ENCODE data around the gene SCAMP1.
A peak's percentile ranks its signal among the peaks of the same experiment; 100 is the strongest.
"Not testable (repeated sequence)": the region's sequence is repeated elsewhere in the genome, so short reads cannot be mapped to it uniquely, and the experiment has no call there.

The SCAMP1 gene, protein sequence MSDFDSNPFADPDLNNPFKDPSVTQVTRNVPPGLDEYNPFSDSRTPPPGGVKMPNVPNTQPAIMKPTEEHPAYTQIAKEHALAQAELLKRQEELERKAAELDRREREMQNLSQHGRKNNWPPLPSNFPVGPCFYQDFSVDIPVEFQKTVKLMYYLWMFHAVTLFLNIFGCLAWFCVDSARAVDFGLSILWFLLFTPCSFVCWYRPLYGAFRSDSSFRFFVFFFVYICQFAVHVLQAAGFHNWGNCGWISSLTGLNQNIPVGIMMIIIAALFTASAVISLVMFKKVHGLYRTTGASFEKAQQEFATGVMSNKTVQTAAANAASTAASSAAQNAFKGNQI

DNA sequence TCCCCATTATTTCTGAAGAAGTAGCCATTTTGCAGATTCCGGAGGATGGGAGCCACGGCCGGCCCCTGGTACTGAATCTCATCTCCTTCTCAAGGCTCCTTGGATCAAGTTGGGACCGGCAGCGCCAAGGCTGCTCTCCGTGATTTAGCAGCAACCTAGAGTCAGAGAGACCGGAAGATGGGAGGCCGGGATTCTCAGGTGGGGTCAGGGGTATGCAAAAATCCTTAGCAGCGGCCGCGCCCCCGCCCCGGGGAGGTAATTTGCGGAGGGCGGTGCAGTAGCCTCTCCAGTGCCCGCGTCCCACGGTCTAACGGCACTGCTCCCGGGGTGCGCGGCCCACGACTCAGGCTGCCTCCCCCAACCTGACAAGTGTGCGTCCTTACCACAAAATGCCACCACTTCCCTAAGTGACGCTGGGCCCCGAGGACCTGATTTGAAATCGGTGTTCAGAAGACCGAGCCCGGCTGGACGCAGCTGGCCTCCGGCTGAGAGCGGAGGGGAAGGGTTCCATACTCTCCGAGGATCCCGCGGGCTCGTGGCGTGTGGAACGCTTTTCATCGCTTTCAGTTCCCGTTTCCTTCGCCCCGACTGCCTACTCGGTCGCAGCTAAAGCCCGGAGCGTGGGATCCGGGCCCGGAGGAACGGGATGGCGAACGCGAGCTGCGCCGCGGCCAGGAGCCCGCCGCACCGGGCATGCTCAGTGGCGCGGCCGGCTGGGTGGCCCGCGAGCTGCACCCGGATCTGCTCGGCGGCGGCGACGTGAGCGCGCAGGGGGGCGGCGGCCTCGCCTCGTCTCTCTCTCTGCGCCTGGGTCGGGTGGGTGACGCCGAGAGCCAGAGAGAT, at the start of gene SCAMP1:
TSS of gene SCAMP1 (plus strand) at position 787 of the 843 bp plus-strand sequence. CDS start at position 842, 55 bp downstream.
- peak; percentile 76 to 95 for DNase-seq

DNA sequence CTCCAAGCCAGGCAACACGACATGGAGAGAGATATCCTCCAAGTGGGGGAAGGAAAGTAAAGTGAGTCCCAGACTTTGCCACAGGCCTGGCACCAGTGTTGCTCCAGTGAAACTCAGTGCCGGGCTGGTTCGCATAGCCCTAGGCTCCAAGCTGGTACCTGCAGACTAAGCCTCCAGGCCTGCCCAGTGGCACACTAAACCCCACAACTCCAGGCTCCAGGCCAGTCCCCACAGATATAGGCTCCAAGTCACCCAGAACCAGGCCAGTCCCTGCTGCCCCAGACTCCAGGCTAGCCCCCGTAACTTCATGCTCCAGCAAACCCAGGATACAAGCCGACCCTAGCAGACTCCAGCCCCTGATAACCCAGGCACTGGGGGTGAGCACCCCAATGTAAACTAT, 42.9 kb upstream of the SCAMP1 start:
- no peak for DNase-seq

DNA sequence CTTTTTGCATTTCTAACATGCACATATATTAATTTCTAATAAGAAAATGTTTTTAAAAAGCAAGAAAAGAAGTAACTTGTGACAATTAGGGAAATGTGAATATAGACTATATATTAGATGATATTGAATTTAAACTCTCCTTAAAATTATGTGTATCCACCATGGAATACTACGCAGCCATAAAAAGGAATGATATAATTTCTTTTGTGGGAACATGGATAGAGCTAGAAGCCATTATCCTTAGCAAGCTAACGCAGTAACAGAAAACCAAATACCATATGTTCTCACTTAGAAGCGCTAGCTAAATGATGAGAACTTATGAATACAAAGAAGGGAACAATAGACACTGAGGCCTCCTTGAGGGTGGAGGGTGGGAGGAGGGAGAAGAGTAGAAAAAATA, 42.1 kb upstream of the SCAMP1 start:
- DNase-seq: no peak

DNA sequence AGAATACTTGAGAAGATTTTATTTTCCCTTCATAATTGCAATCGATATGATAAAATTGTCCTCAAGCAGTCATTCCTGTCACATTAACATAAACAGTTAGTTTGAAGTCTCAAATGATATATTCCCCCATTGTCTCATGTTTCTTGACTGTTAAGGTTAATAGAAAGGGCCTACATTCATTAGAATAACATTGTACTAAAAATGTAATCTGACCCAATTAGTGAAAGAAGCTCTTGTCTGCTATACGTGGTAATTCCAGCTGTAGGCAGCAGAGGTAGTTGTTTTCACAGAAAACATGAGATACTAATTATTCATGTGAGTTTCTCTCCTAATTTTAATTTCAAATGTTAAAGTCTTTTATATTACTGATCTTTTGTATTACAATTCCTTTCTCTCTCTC, 40.0 kb upstream of the SCAMP1 start:
- peak in 1 of 2 experiments; percentile 36 for DNase-seq

DNA sequence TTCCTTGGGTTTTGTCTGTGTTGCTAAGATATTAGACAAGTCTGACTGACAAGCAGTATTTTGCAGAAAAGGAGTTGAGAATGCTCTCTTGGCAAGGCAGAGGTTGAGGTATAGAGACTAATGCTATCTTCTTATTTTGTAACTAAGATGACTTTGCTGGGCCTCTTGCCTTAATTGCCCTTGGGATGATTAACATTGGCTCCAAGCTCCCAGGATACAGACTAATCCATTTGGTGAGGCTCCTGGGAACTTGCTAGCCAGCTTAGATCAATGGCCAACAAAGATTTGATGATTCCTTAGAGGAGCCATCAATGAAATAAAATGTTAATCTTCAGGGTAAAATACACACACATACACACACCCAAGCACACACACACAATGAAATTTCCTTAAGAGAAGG, 37.2 kb upstream of the SCAMP1 start:
- DNase-seq: no peak

DNA sequence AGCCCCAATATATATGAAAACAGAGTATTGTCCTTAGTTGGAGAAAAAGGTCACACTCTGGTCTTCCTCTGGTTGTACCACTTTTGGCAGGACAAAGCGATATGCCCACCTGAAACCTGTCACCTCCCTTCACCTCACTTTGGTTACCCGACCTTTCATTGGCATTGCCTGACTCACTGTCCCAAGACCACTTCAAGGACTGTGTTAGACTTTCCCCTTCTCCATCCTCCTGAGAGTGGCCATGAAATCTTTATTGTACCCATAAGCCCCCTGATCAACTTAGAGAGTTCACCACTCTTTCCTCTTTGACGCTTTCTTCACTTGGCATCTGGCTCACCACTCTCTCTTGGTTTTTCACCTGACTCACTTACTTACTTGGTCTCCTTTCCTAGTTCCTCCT, 33.5 kb upstream of the SCAMP1 start:
- no peak for DNase-seq

DNA sequence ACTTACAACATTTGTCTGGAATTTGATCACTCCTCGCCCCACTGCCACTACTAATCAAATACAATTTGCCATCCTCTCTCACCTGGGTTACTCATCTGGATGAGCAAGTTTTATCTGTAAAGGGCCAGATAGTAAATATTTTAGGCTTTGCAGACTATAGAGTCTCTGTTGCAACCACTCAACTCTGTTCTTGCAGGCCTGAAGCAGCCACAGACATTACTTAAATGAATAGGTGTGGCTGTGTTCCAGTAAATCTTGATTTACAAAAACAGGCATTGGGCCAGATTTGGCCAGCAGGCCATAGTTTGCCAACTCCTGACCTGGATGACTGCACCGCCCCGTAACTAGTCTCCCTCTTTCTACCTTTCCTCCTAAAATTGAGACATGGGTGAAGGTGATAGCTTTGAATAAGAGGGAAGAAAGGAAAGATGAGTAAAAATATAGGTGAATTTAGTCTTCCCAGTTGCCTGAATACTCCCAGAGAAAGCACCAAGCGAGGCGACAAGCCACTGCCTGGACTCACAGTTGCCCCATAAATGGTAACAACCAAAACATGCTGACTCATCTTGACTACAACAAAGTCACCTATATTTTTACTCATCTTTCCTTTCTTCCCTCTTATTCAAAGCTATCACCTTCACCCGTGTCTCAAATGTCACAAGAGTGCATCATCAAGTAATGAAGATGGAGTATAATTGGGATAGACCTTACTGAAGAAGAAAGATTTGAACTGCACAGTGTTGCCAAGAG, 32.5 kb upstream of the SCAMP1 start:
- no peak for DNase-seq

DNA sequence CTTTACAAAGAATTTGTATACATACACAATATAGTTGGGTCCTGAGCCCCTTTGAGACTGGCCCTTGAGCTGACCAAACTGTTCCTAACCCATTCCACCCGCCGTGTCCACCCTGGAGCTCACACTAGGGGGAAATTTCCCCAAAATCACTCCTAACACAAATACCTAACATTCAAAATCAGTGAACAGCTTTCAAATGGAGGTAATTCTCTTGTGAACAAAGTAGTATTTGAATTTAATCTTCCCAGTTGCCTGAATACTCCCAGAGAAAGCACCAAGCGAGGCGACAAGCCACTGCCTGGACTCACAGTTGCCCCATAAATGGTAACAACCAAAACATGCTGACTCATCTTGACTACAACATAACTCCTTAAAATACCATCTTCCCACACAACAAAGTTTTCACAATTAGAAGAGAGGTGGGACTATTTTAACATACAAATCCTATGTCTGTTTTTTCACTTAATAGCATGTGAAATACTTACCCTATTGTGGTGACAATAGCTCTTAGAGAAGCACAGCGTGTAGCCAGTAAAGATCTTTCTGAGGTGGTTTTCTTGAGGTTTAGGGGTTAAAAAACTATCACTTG, 31.7 kb upstream of the SCAMP1 start:
- no peak for DNase-seq

DNA sequence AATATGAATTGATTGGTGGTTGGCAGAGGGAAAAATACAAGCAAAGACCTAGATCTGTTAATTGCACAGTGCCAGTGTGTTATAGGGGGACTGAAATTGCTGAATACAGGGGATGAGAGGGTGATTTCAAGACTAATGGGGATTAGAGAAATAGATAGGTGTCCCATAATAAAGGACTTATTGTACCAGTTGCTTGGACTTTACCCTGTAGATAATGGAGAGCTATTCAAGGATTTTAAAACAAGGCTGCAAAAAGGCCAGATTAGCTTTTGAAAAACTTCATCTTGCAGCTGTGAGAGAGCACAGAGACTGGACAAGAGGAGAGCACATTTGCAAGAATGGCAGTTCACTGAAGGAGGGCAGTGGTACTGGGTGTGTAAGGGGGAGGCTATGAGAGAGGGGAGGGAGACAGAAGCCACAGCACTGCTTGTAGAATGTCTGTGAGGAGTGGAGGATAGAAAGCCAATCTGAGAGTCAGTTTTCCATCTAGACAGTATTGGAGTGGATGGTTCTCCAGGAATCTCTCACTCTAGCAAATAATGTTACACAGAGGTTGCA, 28.8 kb upstream of the SCAMP1 start:
- no peak for DNase-seq

DNA sequence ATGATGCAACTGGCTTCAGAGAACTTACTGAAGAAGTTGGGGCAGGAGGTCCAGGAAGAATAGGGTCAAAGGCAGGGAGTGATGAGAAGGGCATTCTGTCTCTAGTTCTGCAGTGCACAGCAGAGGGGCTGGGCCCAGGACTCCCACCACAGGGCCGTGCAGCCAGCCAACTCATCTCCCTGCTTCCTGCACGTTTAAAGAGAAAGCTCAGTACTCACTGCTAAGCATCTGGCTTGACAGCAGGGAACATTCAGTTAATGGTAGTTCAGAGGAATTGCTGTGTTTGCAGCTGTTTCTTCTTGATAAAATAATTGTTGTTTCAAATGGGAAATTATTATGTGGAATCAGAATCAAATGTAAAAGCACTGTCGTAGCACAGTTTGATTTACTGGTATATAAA, 25.6 kb upstream of the SCAMP1 start:
- no peak for DNase-seq

DNA sequence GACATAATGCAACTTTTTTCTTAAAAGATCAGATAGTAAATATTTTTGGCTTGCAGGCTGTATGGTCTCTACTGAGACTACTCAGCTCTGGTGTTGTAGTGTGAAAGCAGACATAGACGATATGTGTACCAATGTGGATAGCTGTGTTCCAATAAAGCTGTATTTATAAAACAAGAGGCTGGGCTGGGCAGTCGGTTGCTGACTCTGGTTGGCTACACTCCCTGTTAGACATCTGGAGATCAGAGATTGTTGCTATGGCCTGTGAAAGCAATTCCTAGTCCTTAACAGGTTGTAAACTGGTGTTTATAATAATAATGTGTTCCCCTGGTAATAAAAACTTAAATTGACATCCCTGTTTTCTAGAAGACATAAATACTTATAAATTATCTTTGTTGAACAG, 24.4 kb upstream of the SCAMP1 start:
- DNase-seq: no peak

DNA sequence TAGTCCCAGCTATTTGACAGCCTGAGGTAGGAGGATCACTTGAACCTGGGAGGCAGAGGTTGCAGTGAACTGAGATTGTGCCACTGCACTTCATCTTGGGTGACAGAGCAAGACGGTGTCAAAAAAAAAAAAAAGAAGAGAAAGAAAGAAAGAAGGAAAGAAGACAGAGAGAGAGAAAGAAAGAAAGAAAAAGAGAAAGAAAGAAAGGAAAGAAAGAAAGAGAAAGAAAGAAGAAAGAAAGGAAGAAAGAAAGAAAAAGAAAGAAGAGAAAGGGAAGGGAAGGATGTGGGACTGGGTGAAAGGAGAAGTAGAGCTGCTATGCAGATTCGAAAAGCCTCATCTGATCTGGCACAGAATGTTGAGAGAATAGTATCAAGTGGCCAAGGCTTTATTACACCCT, 23.7 kb upstream of the SCAMP1 start:
- DNase-seq: no peak

DNA sequence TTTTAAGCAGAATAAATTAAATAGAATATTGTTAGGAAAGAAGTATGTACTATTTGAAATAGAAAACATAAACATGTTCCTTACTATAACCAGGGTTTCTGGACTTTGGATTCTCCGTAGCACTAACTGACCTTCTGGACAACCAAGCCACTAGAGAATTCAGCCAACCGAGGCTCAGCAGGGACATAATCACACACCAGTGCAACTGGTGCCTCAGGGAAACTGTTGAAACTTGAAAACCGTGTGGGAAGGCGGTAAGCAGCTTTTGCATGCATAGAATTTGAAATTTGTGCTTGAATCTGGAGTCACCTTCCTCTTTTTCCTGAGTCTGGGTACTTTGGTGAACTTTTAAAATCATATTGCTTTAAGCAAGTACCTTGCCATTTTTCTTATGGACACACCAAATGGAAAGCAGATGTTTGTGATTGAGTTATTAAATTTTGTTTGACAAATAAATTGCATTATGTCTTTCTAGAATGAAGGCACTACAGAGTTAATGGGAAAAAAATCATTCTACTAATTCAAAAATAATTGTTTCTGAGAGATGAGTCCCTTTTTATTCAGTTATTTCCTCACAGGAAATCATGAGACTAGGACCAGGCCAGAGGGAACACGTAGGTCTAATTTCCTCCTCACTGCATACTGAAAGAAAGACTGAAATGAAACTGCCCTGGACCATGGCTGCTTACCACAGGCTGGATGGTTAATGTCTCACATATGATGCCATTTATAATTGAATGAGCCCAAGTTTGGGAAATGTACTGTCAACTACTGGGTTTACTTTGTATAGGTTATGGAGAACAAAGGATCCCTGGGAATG, 20.6 kb upstream of the SCAMP1 start:
- no peak for DNase-seq

DNA sequence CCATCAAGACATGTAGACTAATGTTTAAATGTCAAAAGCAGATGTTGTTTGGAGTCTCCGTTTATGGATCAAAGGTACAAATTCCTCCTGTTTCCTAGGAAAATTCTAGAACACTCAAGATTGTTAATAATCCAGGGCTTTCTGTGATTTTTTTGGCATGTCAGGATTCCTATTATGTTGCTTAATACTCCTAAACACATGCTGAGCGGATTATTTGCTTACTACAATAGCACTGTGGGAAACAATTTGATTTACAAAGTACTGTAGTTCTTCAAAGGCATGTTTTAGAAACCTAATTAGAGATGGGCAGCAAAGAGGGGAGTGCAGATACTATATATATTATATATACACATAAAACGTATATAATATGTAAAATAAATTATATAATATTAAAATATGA, 19.0 kb upstream of the SCAMP1 start:
- no peak for DNase-seq

DNA sequence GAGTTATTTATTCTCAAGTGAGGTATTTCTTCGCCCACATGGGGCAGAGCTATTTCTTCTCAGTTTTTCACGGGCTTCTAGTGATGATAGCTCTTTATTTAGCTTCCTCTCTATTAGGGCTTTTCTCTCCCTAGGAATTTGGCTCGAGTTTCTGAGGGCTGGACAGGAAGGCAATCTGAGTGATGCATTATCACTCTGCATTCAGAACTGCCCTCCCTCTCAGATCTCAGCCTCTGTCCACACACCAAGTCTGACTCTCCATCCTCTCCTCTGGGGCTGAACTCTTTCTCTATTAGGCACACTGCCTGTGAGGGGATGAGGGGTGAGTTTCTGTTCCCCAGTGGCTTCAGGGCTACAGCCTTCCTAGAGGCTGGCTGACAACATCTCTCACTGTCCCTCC, 14.9 kb upstream of the SCAMP1 start:
- no peak for DNase-seq

DNA sequence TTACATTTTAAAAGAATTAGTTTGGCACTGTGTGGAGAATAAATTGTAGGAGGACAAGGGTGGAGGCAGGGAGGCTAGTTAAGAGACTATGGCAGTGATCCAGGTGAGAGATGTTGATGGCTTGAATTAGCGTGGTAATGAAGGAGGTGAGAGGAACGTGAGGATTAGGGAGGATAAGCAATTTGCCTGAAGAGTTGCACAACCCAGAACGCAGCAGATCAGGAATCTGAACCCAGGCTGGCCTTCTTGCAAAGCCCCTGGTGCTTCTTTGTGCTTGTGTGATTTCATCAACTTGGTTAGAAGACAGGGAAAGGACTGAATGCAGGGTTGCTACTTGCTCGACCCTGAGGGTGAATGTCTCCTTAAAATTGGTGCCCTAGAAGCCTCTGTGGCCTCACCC, 6.9 kb upstream of the SCAMP1 start:
- no peak for DNase-seq

DNA sequence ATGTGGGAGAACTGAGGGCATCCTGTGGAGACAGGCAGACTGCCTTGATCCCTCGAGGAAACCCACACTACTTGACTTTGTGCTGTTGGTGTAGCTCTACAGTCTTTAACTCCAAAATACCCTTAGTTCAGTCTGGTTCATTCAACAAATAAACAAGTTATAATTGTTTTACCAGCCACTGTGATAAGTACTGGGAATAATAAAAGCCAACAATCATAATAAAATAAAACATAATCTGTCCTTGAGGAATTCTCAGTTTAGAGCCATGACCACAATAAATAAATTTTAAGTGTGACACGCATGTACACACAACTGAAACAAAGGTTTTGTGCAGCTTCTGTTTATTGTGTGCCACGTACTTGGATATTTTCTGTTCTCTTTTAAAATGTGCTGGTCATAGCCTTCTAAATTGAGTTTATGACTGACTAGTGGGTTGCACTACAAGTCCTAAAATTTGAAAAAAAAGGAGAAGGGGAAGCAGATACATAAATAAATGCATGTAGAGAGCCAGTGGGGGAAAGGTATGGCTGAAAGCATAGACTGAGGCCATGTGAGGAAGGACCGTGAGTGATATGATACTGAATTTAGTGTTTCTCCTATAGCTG, 6.2 kb upstream of the SCAMP1 start:
- DNase-seq: no peak

DNA sequence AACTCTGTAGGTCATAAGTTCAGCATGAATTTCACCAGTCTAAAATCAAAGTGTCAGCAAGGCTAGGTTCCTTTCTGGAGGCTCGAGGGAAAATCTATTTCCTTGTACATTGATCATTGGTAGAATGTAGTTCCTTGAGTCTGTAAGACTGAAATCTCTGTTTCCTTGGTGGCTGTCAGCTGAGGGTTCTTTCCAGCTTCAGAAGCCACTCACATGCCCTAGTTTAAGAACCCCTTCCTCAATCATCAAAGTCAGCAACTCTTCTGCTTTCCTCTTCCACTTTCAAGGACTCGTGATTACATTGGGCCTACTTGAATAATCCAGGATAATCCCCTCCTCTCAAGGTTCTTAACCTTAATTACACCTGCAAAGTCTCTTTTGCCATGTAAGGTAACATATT, 4.9 kb upstream of the SCAMP1 start:
- no peak for DNase-seq

DNA sequence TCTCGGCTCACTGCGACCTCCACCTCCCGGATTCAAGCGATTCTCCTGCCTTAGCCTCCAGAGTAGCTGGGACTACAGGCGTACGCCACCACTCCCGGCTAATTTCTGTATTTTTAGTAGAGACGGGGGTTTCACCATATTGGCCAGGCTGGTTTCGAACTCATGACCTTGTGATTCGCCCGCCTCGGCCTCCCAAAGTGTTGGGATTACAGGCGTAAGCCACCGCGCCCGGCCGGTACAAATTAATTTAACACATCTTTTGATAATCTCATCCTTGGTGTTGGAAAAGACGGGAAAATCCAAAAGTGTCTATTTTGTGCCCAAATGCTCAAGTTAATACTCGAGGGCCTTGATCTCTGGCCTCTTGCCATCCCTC, 974 bp upstream of the SCAMP1 start:
- DNase-seq: not testable (repeated sequence)

DNA sequence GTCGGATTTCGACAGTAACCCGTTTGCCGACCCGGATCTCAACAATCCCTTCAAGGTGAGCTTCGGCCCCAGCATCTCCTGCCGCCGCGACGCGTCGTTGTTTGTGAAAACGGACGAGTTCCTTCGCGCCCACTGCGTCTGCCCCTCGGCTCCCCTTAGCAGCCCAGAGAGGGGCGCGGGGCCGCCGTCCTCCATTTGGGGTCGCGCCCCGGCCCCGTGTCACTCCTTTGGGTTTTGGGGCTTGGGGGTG, 182 bp downstream of the SCAMP1 start:
- DNase-seq: no peak

DNA sequence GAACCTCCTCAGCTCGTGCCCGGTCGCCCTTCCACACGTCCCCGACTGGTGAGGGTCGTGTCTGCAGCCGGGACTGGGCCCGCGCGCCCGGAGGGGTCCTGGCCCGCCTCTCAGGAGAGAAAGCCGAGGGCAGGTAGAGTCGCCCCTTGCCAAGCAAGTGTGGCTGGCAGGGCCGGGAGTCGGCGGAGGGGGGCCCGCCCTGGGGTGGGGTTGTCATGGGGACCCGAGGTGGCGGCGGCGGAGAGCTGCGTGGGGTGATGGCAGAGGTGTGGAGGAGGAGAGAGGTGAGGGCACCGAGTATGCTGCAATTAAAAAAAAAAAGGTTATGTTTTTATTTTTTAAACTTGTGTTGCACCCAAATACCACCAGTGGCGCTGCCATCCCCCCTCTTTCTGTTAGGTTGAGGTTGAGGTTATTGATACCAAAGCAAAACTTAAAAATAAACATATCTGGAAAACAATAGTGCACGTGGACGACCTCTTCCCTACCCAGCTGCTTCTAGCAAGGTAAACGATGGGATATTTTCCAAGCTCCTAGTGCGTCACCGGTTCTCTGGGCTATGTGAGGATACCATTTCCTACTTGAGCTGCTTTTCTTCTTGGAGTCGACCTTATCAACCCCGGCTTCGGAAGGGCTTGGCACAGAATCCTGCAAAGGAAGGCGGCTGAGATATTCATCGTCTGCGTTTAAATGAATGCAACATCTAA, 660 bp downstream of the SCAMP1 start:
- peak; percentile 1 to 37 for DNase-seq

All from NCI-H446 (cell line).